K562 (cell line): Measurements from ENCODE around the gene OVOL2.

Experiments used
- CEBPB ChIP-seq: fragments of 450-650 bp; IDR thresholded peaks from 2 replicates; pipeline ENCODE4 v1.6.1; 2016; ENCODE audit warnings: missing genetic modification characterization, missing compliant biosample characterization
- EZH2 ChIP-seq: IDR thresholded peaks from 2 replicates; pipeline ENCODE4 v1.6.1; 2012; ENCODE audit warnings: low read depth, mild to moderate bottlenecking, inconsistent platforms, low read length, borderline replicate concordance
- GATAD2A ChIP-seq: fragments of 450-650 bp; IDR thresholded peaks from 2 replicates; pipeline ENCODE4 v1.6.1; 2017
- KLF16 ChIP-seq: IDR thresholded peaks from 2 replicates; pipeline ENCODE4 v1.6.1; 2016; ENCODE audit warnings: antibody characterized with exemption
- U2AF2 ChIP-seq: fragments of 200-400 bp; formaldehyde crosslinking; optimal IDR thresholded peaks from 2 replicates; pipeline ENCODE3; 2017; ENCODE audit warnings: low read depth, mild to moderate bottlenecking, low read length

GRCh38 chr20:17987988-17988387 lies 69.7 kb downstream of the OVOL2 start:
- no peak for TF ChIP-seq U2AF2
- TF ChIP-seq KLF16 = no peak
- TF ChIP-seq CEBPB = no peak
- TF ChIP-seq EZH2 = no peak
- TF ChIP-seq GATAD2A = no peak
